Heart right ventricle (tissue), 16 donors: ENCODE measurements around the gene TTLL1. TPM values are rescaled to one million over a fixed set of nuclear protein-coding genes. Genes with fewer than 3 reads are reported as not detected.

Experiments
- ATAC-seq, 8 donors: fragments of 200-7000 bp; cut with Tn5 transposase; one replicate each; pipeline ENCODE4 v1.9.1; 2020; ENCODE audit warnings: mild to moderate bottlenecking in 8 of 8, moderate library complexity in 8 of 8, moderate number of reproducible peaks in 1 of 8
- DNase-seq, 2 donors: peaks; one replicate each; pipeline ENCODE4 v3.0.0-alpha.2; 2020
- H3K27ac ChIP-seq, 10 donors: fragments of 200-600 bp; sonication (generic) in 2 of 10; one replicate each; pipeline versions ENCODE4 v1.5.0 to v1.8.0; 2020 to 2022; ENCODE audit warnings: mild to moderate bottlenecking in 3 of 10
- H3K27me3 ChIP-seq, 7 donors: fragments of 200-600 bp; one replicate each; pipeline ENCODE4 v1.8.0; 2021 to 2022; ENCODE audit warnings: mild to moderate bottlenecking in 2 of 7
- H3K36me3 ChIP-seq, 9 donors: fragments of 200-600 bp; sonication (generic) in 1 of 9; one replicate each; pipeline versions ENCODE4 v1.5.0 to v1.8.0; 2020 to 2022; ENCODE audit warnings: mild to moderate bottlenecking in 2 of 9
- H3K4me1 ChIP-seq, 9 donors: fragments of 200-600 bp; sonication (generic) in 1 of 9; one replicate each; pipeline versions ENCODE4 v1.5.0 to v1.8.0; 2020 to 2022; ENCODE audit warnings: mild to moderate bottlenecking in 4 of 9
- H3K4me3 ChIP-seq, 10 donors: fragments of 200-600 bp; sonication (generic) in 2 of 10; one replicate each; pipeline versions ENCODE4 v1.5.0 to v1.8.0; 2020 to 2022; ENCODE audit warnings: mild to moderate bottlenecking in 7 of 10, moderate library complexity in 2 of 10
- H3K9me3 ChIP-seq, 11 donors: fragments of 200-600 bp in 10 of 11; sonication (generic) in 2 of 11; one replicate each; pipeline versions ENCODE4 v1.5.0 to v1.8.0; 2013 to 2022; ENCODE audit warnings: mild to moderate bottlenecking in 2 of 11, control low read depth in 1 of 11, moderate library complexity in 1 of 11
- CTCF ChIP-seq, 9 donors: fragments of 200-600 bp; sonication (generic) in 2 of 9; IDR thresholded peaks; one replicate each; pipeline versions ENCODE4 v1.5.0 to v1.8.0; 2021 to 2022; ENCODE audit warnings: antibody characterized with exemption in 9 of 9, mild to moderate bottlenecking in 5 of 9, moderate library complexity in 1 of 9
- WGBS, 2 donors: extraction: QIAGEN DNeasy Blood & Tissue Kit; methylation state at CpG; one replicate each; pipeline ENCODE4 v1.1.7; 2013; ENCODE audit warnings: inconsistent platforms in 1 of 2; 5-methylcytosine and 5-hydroxymethylcytosine counted together
- intact Hi-C, 10 donors: fragments of 100-400 bp; cut with DNase I; formaldehyde crosslinking; loops; one replicate each; pipeline versions ENCODE4 v1.11.1 to v1.14.2; 2022
- polyA plus RNA-seq, 2 donors: library from polyadenylated mRNA; stranded (reverse); fragments of 200-250 nt; gene quantifications; one replicate each; pipeline ENCODE4 v1.2.3, GENCODE V29; 2013
- total RNA-seq, 10 donors: library from RNA; stranded (reverse); fragmentation: NEBNext Ultra II Directional in 3 of 10; extraction: Animal tissue kit (Norgen Biotek cat#: 25700) in 3 of 10; gene quantifications; one replicate each; pipeline versions ENCODE4 v1.2.1 to v1.2.4, GENCODE V29; 2021 to 2023
- donor health status: Arrhythmogenic right ventricular cardiomyopathy.
- donor health status: ischemic (EF 13 %, LVEDD 7.1; RV severe dilation, severe dysfunction).
- donor health status: healthy with polysubstance abuse.
- donor health status: DM: no; HTN: yes; CAD: no.
- donor health status: DM: no; HTN: no; CAD: no.
- donor health status: ischemic (EF 25% LVEDD 6.9; RV normal size, moderate dysfunction).
- donor health status: ischemic (EF 25% LVEDD 5.7; RV mildly dilated, moderate dysfunction).
- donor health status: healthy.
- donor health status: DM: yes; HTN: yes; CAD: no.
- donor health status: Ischemic cardiomyopathy.
- donor health status: ischemic (EF 35%, LVEDD 5.7; RV mildly dilated, moderate dysfunction).
- donor health status: nonischemic (EF 11% LVEDD 7.7; RV severe dilation, severe dysfunction).
- donor health status: DM: yes; HTN: yes; CAD: no.
- donor health status: PGD.
- donor health status: ischemic (EF 29% LVEDD 5.4; RV normal size, mild dysfunction).
- donor health status: nonischemic (EF 23%, LVEDD 6.1; RV moderate dilation, normal function).

Gene TTLL1
- total and polyA plus RNA-seq, 12 donors: 4.5 to 14.5 (median 10.6) TPM

DNA sequence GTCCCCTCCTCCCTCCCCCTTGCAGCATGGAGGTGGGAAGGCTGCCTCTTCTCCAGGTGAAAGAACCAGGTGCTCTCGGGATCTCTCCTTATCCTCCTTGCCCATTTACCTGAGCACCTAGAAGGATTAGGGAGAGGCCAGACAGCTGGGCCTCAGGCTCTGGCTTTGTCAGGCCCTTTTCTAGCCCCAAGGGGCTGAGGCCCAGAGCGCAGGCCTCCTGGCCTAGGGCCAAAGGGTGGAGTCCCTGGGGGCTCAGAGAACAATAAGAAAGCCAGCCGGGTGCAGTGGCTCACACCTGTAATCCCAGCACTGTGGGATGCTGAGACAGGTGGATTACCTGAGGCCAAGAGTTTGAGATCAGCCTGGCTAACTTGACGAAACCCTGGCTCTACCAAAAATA lies 5.4 kb upstream of the TTLL1 start:
- intact Hi-C loops: loop anchor here in 1 of 10 donors (5.0 to 10.0 kb wide), 2 partner anchors 312 to 450 kb away; partner anchors contain the start of genes ATP5MGL and CYB5R3
- no peak for DNase-seq
- Histone ChIP-seq H3K27me3 (no peaks in the 10 kb centered on the region), H3K36me3 (no peaks in the 10 kb centered on the region), H3K4me3 (no peak overlapping the region), H3K9me3 (peaks cover 0 to 14% (median 0%) of the 10 kb centered on the region in 11 donors), H3K4me1 (peaks cover 0 to 35% (median 14%) of the 10 kb centered on the region in 9 donors), H3K27ac (peak overlapping the region in 2 of 10 donors; percentile 38 to 69)
- TF ChIP-seq CTCF (IDR thresholded peaks at IDR 0.05): no peak
- no peak for ATAC-seq
- 59 to 63% methylated on average over 4 of the region's 4 CpGs for WGBS, 2 donors

DNA sequence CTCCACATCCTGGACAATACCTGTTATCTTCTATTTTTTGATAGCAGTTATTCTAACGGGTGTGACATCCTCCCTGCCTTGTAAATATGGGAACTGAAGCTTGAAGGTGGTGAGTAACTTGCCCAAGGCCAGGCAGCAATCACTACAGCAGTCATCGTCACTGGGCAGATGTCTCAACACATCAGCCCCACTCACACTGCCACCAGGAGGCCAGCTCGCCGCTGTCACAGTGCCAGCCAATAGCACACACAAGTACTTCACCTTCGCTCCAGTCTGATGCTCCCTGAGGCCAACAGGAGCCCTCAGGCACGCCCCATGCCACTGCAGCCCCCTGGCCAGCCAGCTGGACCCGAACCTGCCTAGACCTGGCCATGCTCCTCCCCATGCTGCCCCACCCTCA lies 4.9 kb upstream of the TTLL1 start:
- Histone ChIP-seq H3K36me3 (no peaks in the 10 kb centered on the region), H3K9me3 (peaks cover 0 to 14% (median 0%) of the 10 kb centered on the region in 11 donors), H3K4me3 (no peak overlapping the region), H3K4me1 (peaks cover 0 to 32% (median 14%) of the 10 kb centered on the region in 9 donors), H3K27ac (peak overlapping the region in 3 of 10 donors; percentile 31 to 69 (median 38)), H3K27me3 (no peaks in the 10 kb centered on the region)
- ATAC-seq: peak; percentile 13 to 67 (median 34)
- intact Hi-C loops: loop anchor here in 1 of 10 donors (5.0 to 10.0 kb wide), 2 partner anchors 312 to 449 kb away; partner anchors contain the start of genes ATP5MGL and CYB5R3
- 33 to 38% methylated on average over 7 of the region's 7 CpGs for WGBS, 2 donors
- TF ChIP-seq CTCF (IDR thresholded peaks at IDR 0.05): peak in 4 of 9 donors; percentile 10 to 25 (median 22)
- DNase-seq: peak; percentile 53 to 76

- Histone ChIP-seq H3K4me1 (peaks cover 0 to 31% (median 15%) of the 10 kb centered on the region in 9 donors), H3K36me3 (no peaks in the 10 kb centered on the region), H3K9me3 (peaks cover 0 to 12% (median 0%) of the 10 kb centered on the region in 11 donors), H3K4me3 (no peak overlapping the region), H3K27me3 (no peaks in the 10 kb centered on the region), H3K27ac (no peak overlapping the region)
- 72 to 78% methylated on average over 9 of the region's 9 CpGs for WGBS, 2 donors
- DNase-seq (no peak), ATAC-seq (no peak)
- TF ChIP-seq CTCF (IDR thresholded peaks at IDR 0.05): no peak
- intact Hi-C loops: loop anchor here in 1 of 10 donors (5.0 to 10.0 kb wide), 2 partner anchors 310 to 447 kb away; partner anchors contain the start of genes ATP5MGL and CYB5R3
Observed at GRCh38 chr22:43092085-43092484, 2.9 kb upstream of the TTLL1 start.

DNA sequence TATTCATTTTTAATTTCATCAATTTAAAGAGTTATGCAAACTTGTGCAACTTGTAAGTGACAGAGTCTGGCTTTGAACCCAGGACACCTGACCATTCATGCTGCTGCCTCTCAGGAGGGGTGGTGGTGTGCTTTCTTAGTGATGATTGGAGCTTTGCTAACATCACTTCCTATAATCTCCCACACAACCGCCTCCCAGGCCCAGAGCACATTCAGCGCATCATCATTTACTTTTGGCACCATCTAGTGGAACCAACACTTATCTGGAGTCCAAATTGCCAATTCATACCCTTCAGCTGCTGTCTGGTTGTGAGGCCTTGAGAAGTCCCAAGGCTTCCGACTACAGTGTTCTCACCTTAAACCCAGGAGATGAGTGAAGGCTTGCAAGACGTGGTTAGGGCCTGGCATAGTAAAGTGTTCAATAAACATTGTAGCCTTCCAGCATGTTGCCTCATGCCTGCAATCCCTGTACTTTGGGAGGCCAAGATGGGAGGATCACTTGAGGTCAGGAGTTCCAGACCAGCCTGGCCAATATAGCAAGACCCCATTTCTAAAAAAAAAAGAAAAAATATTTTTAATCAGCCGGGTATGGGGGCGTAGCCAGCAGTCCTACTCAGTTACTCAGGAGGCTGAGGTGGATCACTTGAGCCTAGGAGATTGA lies 1.1 kb upstream of the TTLL1 start:
- ATAC-seq (peak; percentile 5 to 79 (median 50)), DNase-seq (peak in 1 of 2 donors; percentile 62)
- Histone ChIP-seq H3K9me3 (no peaks in the 10 kb centered on the region), H3K4me3 (peak overlapping the region in 2 of 10 donors; percentile 76 to 85), H3K27me3 (no peaks in the 10 kb centered on the region), H3K27ac (peak overlapping the region in 6 of 10 donors; percentile 12 to 83 (median 68)), H3K4me1 (peaks cover 0 to 46% (median 15%) of the 10 kb centered on the region in 9 donors), H3K36me3 (no peaks in the 10 kb centered on the region)
- peak in 8 of 9 donors; percentile 15 to 61 (median 48) for TF ChIP-seq CTCF (IDR thresholded peaks at IDR 0.05)
- intact Hi-C loops: loop anchor here in 2 of 10 donors (1.0 to 10.0 kb wide), 4 partner anchors 217 to 445 kb away; partner anchors contain the start of genes ATP5MGL (in 1 of the 2) and CYB5R3 (in 1 of the 2)
- 44 to 54% methylated on average over 6 of the region's 6 CpGs for WGBS, 2 donors
